ENCODE measurements around the gene POLR3A.
A peak's percentile ranks its signal among the peaks of the same experiment; 100 is the strongest.

- TF ChIP-seq CTCF (IDR thresholded peaks at IDR 0.05) (peak; percentile 64), EZH2 (IDR thresholded peaks at IDR 0.05; ENCODE audit: borderline replicate concordance, insufficient read depth, low read depth, low read length, poor library complexity, severe bottlenecking) (no peak)
Observed at GRCh38 chr10:78029269-78030226, at the start of gene POLR3A.

Measured in B cell (primary cell).